IMR-90 (cell line): ENCODE measurements around the gene CDH22. TPM values are rescaled to one million over a fixed set of nuclear protein-coding genes. Genes with fewer than 3 reads are reported as not detected.

Experiments
- ATAC-seq: fragments of 200-7000 bp; cut with Tn5 transposase; 2 replicates; pipeline ENCODE4 v1.9.1; 2020; ENCODE audit warnings: low read depth, mild to moderate bottlenecking, moderate library complexity
- BruUV-seq: library from RNA; stranded (reverse); fragments of 400-500 nt; replicated peaks from 2 replicates; lab custom pipeline; 2021; lab: Mats Ljungman, UMichigan
- CTCF ChIA-PET: fragments of 300-600 bp; formaldehyde crosslinking; extraction: SDS; loops from one replicate; lab custom pipeline; 2021; ENCODE audit warnings: antibody characterized with exemption; lab: Yijun Ruan, JAX
- POLR2A ChIA-PET: fragments of 300-600 bp; sonication (Branson Sonifier 250); formaldehyde crosslinking; loops from one replicate; lab custom pipeline; 2022; ENCODE audit warnings: antibody characterized with exemption; ENCODE audit not compliant: unreplicated experiment; lab: Charles Lee
- DNase-seq: peaks from one replicate; pipeline ENCODE4 v3.0.0; 2013
- H2AFZ ChIP-seq: replicated peaks from 2 replicates; pipeline ENCODE3; 2013; ENCODE audit warnings: low read length, mild to moderate bottlenecking; ENCODE audit not compliant: poor library complexity
- H2AK5ac ChIP-seq: 2 replicates; pipeline ENCODE4 v1.6.1; 2013; ENCODE audit warnings: low read depth, low read length, inconsistent platforms
- H2AK9ac ChIP-seq: replicated peaks from 2 replicates; pipeline ENCODE3; 2013; ENCODE audit warnings: mild to moderate bottlenecking, low read depth, low read length, moderate library complexity; ENCODE audit not compliant: poor library complexity
- H2BK120ac ChIP-seq: 2 replicates; pipeline ENCODE4 v1.6.1; 2013; ENCODE audit warnings: low read depth, low read length, inconsistent platforms
- H2BK15ac ChIP-seq: 3 replicates; pipeline ENCODE4 v1.6.1; 2013; ENCODE audit warnings: low read depth, low read length, inconsistent platforms
- H2BK20ac ChIP-seq: 2 replicates; pipeline ENCODE4 v1.6.1; 2013; ENCODE audit warnings: low read depth, mild to moderate bottlenecking, inconsistent platforms, low read length, moderate library complexity
- H2BK5ac ChIP-seq: 2 replicates; pipeline ENCODE4 v1.6.1; 2013; ENCODE audit warnings: mild to moderate bottlenecking, low read depth, low read length, inconsistent platforms; ENCODE audit not compliant: poor library complexity, severe bottlenecking
- H3K14ac ChIP-seq: replicated peaks from 2 replicates; pipeline ENCODE4 v1.6.1; 2013; ENCODE audit warnings: low read depth, low read length, inconsistent platforms
- H3K18ac ChIP-seq: 2 replicates; pipeline ENCODE4 v1.6.1; 2013; ENCODE audit warnings: low read depth, low read length, control low read depth
- H3K23ac ChIP-seq: 2 replicates; pipeline ENCODE4 v1.6.1; 2013; ENCODE audit warnings: low read depth, low read length, inconsistent platforms
- H3K27ac ChIP-seq: 2 replicates; pipeline ENCODE4 v1.5.1; 2013; ENCODE audit warnings: mild to moderate bottlenecking, control low read depth, low read length; ENCODE audit not compliant: insufficient read depth
- H3K27me3 ChIP-seq: 2 replicates; pipeline ENCODE4 v1.6.1; 2013; ENCODE audit warnings: low read length; ENCODE audit not compliant: control insufficient read depth, insufficient read depth
- H3K36me3 ChIP-seq: 2 replicates; pipeline ENCODE4 v1.6.1; 2013; ENCODE audit warnings: low read length, mixed read lengths; ENCODE audit not compliant: control insufficient read depth, insufficient read depth
- H3K4ac ChIP-seq: 2 replicates; pipeline ENCODE4 v1.6.1; 2013; ENCODE audit warnings: low read depth, low read length, inconsistent platforms
- H3K4me1 ChIP-seq: 2 replicates; pipeline ENCODE4 v1.6.1; 2013; ENCODE audit warnings: low read length, mixed read lengths; ENCODE audit not compliant: control insufficient read depth, insufficient read depth
- H3K4me2 ChIP-seq: 2 replicates; pipeline ENCODE4 v1.6.1; 2013; ENCODE audit warnings: low read depth, mild to moderate bottlenecking, control low read depth, low read length, moderate library complexity
- H3K4me3 ChIP-seq: 2 replicates; pipeline ENCODE4 v1.5.1; 2013; ENCODE audit warnings: low read depth, mild to moderate bottlenecking, control low read depth, low read length, moderate library complexity; ENCODE audit not compliant: insufficient read depth
- H3K56ac ChIP-seq: 2 replicates; pipeline ENCODE4 v1.6.1; 2013; ENCODE audit warnings: low read length, inconsistent platforms; ENCODE audit not compliant: insufficient read depth; ENCODE audit errors: extremely low read depth
- H3K79me1 ChIP-seq, 2 experiments: 2 replicates each; pipeline ENCODE4 v1.6.1; 2013; ENCODE audit warnings: low read length in 2 of 2, inconsistent platforms in 1 of 2, low read depth in 1 of 2
- H3K9ac ChIP-seq: 2 replicates; pipeline ENCODE4 v1.6.1; 2013; ENCODE audit warnings: low read depth, low read length, control low read depth
- H3K9me1 ChIP-seq: 2 replicates; pipeline ENCODE4 v1.6.1; 2013; ENCODE audit warnings: low read length, inconsistent platforms; ENCODE audit not compliant: insufficient read depth
- H3K9me3 ChIP-seq: 2 replicates; pipeline ENCODE4 v1.6.1; 2013; ENCODE audit warnings: low read length; ENCODE audit not compliant: control insufficient read depth, insufficient read depth
- H4K20me1 ChIP-seq: 2 replicates; pipeline ENCODE4 v1.6.1; 2013; ENCODE audit warnings: low read length, inconsistent platforms; ENCODE audit not compliant: insufficient read depth
- H4K5ac ChIP-seq: 2 replicates; pipeline ENCODE4 v1.6.1; 2013; ENCODE audit warnings: mild to moderate bottlenecking, low read depth, low read length, control low read depth
- H4K8ac ChIP-seq, 2 experiments: 2 replicates each; pipeline ENCODE4 v1.6.1; 2013; ENCODE audit warnings: low read depth in 2 of 2, low read length in 2 of 2, control low read depth in 1 of 2, inconsistent platforms in 1 of 2
- H4K91ac ChIP-seq: 2 replicates; pipeline ENCODE4 v1.6.1; 2013; ENCODE audit warnings: low read depth, low read length, inconsistent platforms; ENCODE audit not compliant: insufficient read depth
- BHLHE40 ChIP-seq: fragments of 150-350 bp; IDR thresholded peaks from 2 replicates; pipeline ENCODE4 v1.6.1; 2016; ENCODE audit warnings: mild to moderate bottlenecking, low read depth, low read length
- CHD1 ChIP-seq: IDR thresholded peaks from 2 replicates; pipeline ENCODE4 v1.6.1; 2012; ENCODE audit warnings: low read depth, low read length, improper control_type of control experiment
- ELK1 ChIP-seq: fragments of 150-350 bp; IDR thresholded peaks from 2 replicates; pipeline ENCODE4 v1.6.1; 2016; ENCODE audit warnings: low read depth, mild to moderate bottlenecking, low read length, moderate library complexity, borderline replicate concordance
- FOS ChIP-seq: fragments of 150-350 bp; IDR thresholded peaks from 2 replicates; pipeline ENCODE4 v1.6.1; 2016; ENCODE audit warnings: low read depth, low read length
- MAZ ChIP-seq: IDR thresholded peaks from 2 replicates; pipeline ENCODE4 v1.6.1; 2012; ENCODE audit warnings: low read depth, mild to moderate bottlenecking, low read length, improper control_type of control experiment, moderate library complexity, borderline replicate concordance
- POLR2A ChIP-seq: IDR thresholded peaks from 2 replicates; pipeline ENCODE4 v1.6.1; 2012; ENCODE audit warnings: mild to moderate bottlenecking, low read depth, low read length
- USF2 ChIP-seq: fragments of 150-350 bp; IDR thresholded peaks from 2 replicates; pipeline ENCODE4 v1.6.1; 2017; ENCODE audit warnings: mild to moderate bottlenecking, antibody characterized with exemption, low read length, low read depth
- WGBS, 2 experiments: methylation state at CpG; one replicate each; pipeline versions ENCODE4 v1.1.5 to v1.1.7; 2013; ENCODE audit warnings: missing lambda C conversion rate in 2 of 2; ENCODE audit not compliant: insufficient read length in 1 of 2; ENCODE audit errors: extremely low coverage in 2 of 2; 5-methylcytosine and 5-hydroxymethylcytosine counted together
- dilution Hi-C: fragments of 300-500 bp; cut with HindIII; formaldehyde crosslinking; loops from one replicate; pipeline ENCODE4 v1.14.3; 2018; ENCODE audit warnings: low sequenced_read_pairs; ENCODE audit not compliant: unreplicated experiment
- in situ Hi-C: fragments of 300-500 bp; cut with MboI; formaldehyde crosslinking; loops from 3 replicates; pipeline ENCODE4 v1.14.3; 2019; ENCODE audit warnings: low sequenced_read_pairs, inconsistent platforms, mixed read lengths
- intact Hi-C: fragments of 100-400 bp; cut with micrococcal nuclease; formaldehyde crosslinking; loops from 2 replicates; pipeline ENCODE4 v1.10.0; 2022
- polyA plus RNA-seq, 3 experiments: library from polyadenylated mRNA; depleted of rRNA; stranded (reverse); fragments of >200 nt; gene quantifications; 2 replicates each; pipeline ENCODE4 v1.2.3, GENCODE V29; 2012; ENCODE audit warnings: low replicate concordance in 1 of 3
- total RNA-seq: library from RNA; depleted of rRNA; stranded (reverse); fragments of >200 nt; gene quantifications from 2 replicates; pipeline ENCODE4 v1.2.3, GENCODE V29; 2012

CDH22 gene
- total and polyA plus RNA-seq, 2 of the 4 experiments (the other 2 are of a cell fraction), result not detected

GRCh38 chr20:46214824-46215488 is 93.3 kb downstream of the CDH22 start:
- no peak overlapping the region for H3K27ac ChIP-seq
- no peaks in the 10 kb centered on the region for H4K20me1 ChIP-seq
- no peak for ATAC-seq
- TF ChIP-seq USF2 (no peak), POLR2A (no peak), BHLHE40 (no peak), FOS (no peak), MAZ (no peak), ELK1 (no peak), CHD1 (no peak)
- CTCF ChIA-PET, result no interaction called here
- H3K9me1 ChIP-seq, result no peaks in the 10 kb centered on the region
- no peak overlapping the region for H2BK120ac ChIP-seq
- H3K4me3 ChIP-seq, result no peak overlapping the region
- no peaks in the 10 kb centered on the region for H3K4me1 ChIP-seq
- H4K5ac ChIP-seq, result no peak overlapping the region
- no peak overlapping the region for H2BK15ac ChIP-seq
- H3K36me3 ChIP-seq, result no peaks in the 10 kb centered on the region
- H3K4ac ChIP-seq, result no peak overlapping the region
- POLR2A ChIA-PET, result no interaction called here
- no peak overlapping the region for H3K4me2 ChIP-seq
- H3K79me1 ChIP-seq, result no peaks in the 10 kb centered on the region
- no peak overlapping the region for H3K14ac ChIP-seq
- no peak overlapping the region for H2AK9ac ChIP-seq
- H3K23ac ChIP-seq, result no peak overlapping the region
- H2BK20ac ChIP-seq, result no peak overlapping the region
- in situ Hi-C loops, result no loop called here
- intact Hi-C loops, result no loop called here
- no peak overlapping the region for H3K56ac ChIP-seq
- dilution Hi-C loops, result no loop called here
- H2BK5ac ChIP-seq, result no peak overlapping the region
- no TSS peak for BruUV-seq
- no peak overlapping the region for H3K18ac ChIP-seq
- no peak overlapping the region for H4K91ac ChIP-seq
- no peak overlapping the region for H3K9ac ChIP-seq
- H3K27me3 ChIP-seq, result peaks cover 28% of the 10 kb centered on the region
- no peaks in the 10 kb centered on the region for H3K9me3 ChIP-seq
- WGBS, 2 experiments, result no CpG with 5 or more reads among the region's 4 CpGs
- no peak for DNase-seq
- H2AK5ac ChIP-seq, result no peak overlapping the region
- H4K8ac ChIP-seq, result no peak overlapping the region
- no peak overlapping the region for H2AFZ ChIP-seq
